SU-DHL-6 (cell line): ENCODE data around the gene COL24A1.

Source experiments
- H2AFZ ChIP-seq: fragments of 200-600 bp; sonication (generic); 2 replicates; pipeline ENCODE4 v1.6.1; 2014; ENCODE audit warnings: low read depth, mild to moderate bottlenecking, moderate library complexity, mixed read lengths, antibody characterized with exemption, low read length; ENCODE audit not compliant: severe bottlenecking
- H3F3A ChIP-seq: fragments of 200-600 bp; shearing (Covaris generic); 2 replicates; pipeline ENCODE4 v1.6.0; 2016; ENCODE audit warnings: antibody characterized with exemption, mild to moderate bottlenecking; ENCODE audit not compliant: insufficient read depth
- H3K27ac ChIP-seq: fragments of 200-600 bp; sonication (generic); 2 replicates; pipeline ENCODE4 v1.5.1; 2016; ENCODE audit warnings: low read depth, mild to moderate bottlenecking, low read length, moderate library complexity, mixed read lengths
- H3K27me3 ChIP-seq: fragments of 200-600 bp; sonication (generic), shearing (Covaris generic); 2 replicates; pipeline ENCODE4 v1.6.0; 2014; ENCODE audit warnings: mild to moderate bottlenecking, low read length
- H3K36me3 ChIP-seq: fragments of 200-600 bp; sonication (generic); 2 replicates; pipeline ENCODE4 v1.6.1; 2014; ENCODE audit warnings: mild to moderate bottlenecking, low read length, mixed read lengths
- H3K4me2 ChIP-seq: fragments of 300-600, 200-600 bp; shearing (Covaris generic), sonication (generic); 2 replicates; pipeline ENCODE4 v1.6.0; 2014; ENCODE audit warnings: low read length, low read depth, mild to moderate bottlenecking; ENCODE audit not compliant: poor library complexity, severe bottlenecking
- H3K4me3 ChIP-seq: fragments of 200-600 bp; sonication (generic); 2 replicates; pipeline ENCODE4 v1.5.1; 2014; ENCODE audit warnings: antibody characterized with exemption, low read length, mild to moderate bottlenecking, mixed read lengths; ENCODE audit not compliant: insufficient read depth, poor library complexity, severe bottlenecking
- H3K79me2 ChIP-seq: fragments of 200-600 bp; sonication (generic); 2 replicates; pipeline ENCODE4 v1.6.1; 2014; ENCODE audit warnings: mild to moderate bottlenecking, low read length, moderate library complexity; ENCODE audit not compliant: insufficient read depth
- H3K9ac ChIP-seq: fragments of 200-600 bp; sonication (generic); 2 replicates; pipeline ENCODE4 v1.7.0; 2014; ENCODE audit warnings: mild to moderate bottlenecking, low read length
- H3K9me2 ChIP-seq: fragments of 200-600 bp; sonication (generic); replicated peaks from 2 replicates; pipeline ENCODE4 v1.6.1; 2014; ENCODE audit warnings: low read length; ENCODE audit not compliant: insufficient read depth
- H3K9me3 ChIP-seq: fragments of 200-600 bp; sonication (generic); 2 replicates; pipeline ENCODE4 v1.6.1; 2014; ENCODE audit warnings: low read length, mixed read lengths; ENCODE audit not compliant: insufficient read depth
- H4K20me1 ChIP-seq: fragments of 200-600 bp; sonication (generic); 2 replicates; pipeline ENCODE4 v1.6.1; 2014; ENCODE audit warnings: low read depth, mild to moderate bottlenecking, antibody characterized with exemption, low read length, moderate library complexity, mixed read lengths
- EZH2phosphoT487 ChIP-seq: fragments of 200-600 bp; sonication (generic), shearing (Covaris generic); conservative IDR thresholded peaks from 2 replicates; pipeline ENCODE4 v1.6.1; 2018; ENCODE audit warnings: mild to moderate bottlenecking, antibody characterized with exemption, low read length, moderate library complexity, mixed read lengths
- TF ChIP-seq, protein P1 (sequence below): fragments of 200-600 bp; sonication (generic); IDR thresholded peaks from one replicate; pipeline ENCODE4 v1.5.1; 2017; ENCODE audit warnings: antibody characterized with exemption, mild to moderate bottlenecking, low read length, moderate library complexity; ENCODE audit not compliant: insufficient read depth, poor library complexity, severe bottlenecking

The COL24A1 gene

DNA sequence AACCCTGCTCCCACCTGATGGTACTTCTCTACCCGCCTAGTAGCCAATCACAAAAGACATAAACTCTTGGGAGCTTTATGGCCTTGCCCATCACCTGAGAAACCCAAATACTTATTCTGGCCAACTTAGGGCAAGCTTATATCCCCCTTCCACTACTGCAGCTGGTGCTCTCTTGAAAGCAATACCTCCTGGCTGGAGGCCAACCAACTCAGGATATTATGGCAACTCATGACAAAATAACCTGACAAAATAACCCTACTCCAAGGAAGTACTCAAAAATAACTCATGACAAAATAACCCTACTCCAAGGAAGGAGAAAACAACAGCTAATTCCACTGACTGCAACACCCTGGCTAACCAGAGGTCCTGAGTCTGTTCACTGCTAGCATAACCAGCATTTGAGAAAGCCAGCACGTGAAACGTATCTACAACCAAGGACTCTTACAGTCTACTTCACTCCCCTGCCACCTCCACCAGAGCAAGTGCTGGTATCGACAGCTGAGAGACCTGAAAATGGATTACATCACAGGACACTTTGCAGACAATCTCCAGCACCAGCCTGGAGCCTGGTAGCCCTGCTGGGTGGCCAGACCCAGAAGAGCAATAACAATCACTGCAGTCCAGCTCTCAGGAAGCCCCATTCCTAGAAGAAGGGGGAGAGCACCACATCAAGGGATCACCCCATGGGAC, 179.9 kb downstream of the COL24A1 start:
- Histone ChIP-seq H3F3A (no peaks in the 10 kb centered on the region), H2AFZ (no peak overlapping the region), H3K4me2 (no peak overlapping the region), H3K9me3 (no peaks in the 10 kb centered on the region), H3K27me3 (no peaks in the 10 kb centered on the region), H3K27ac (no peak overlapping the region), H4K20me1 (no peaks in the 10 kb centered on the region), H3K79me2 (no peaks in the 10 kb centered on the region), H3K36me3 (no peaks in the 10 kb centered on the region), H3K4me3 (no peak overlapping the region), H3K9me2 (no peaks in the 10 kb centered on the region), H3K9ac (no peak overlapping the region)
- no peak for TF ChIP-seq EZH2phosphoT487
- TF ChIP-seq, protein P1, sequence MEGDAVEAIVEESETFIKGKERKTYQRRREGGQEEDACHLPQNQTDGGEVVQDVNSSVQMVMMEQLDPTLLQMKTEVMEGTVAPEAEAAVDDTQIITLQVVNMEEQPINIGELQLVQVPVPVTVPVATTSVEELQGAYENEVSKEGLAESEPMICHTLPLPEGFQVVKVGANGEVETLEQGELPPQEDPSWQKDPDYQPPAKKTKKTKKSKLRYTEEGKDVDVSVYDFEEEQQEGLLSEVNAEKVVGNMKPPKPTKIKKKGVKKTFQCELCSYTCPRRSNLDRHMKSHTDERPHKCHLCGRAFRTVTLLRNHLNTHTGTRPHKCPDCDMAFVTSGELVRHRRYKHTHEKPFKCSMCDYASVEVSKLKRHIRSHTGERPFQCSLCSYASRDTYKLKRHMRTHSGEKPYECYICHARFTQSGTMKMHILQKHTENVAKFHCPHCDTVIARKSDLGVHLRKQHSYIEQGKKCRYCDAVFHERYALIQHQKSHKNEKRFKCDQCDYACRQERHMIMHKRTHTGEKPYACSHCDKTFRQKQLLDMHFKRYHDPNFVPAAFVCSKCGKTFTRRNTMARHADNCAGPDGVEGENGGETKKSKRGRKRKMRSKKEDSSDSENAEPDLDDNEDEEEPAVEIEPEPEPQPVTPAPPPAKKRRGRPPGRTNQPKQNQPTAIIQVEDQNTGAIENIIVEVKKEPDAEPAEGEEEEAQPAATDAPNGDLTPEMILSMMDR: no peak

GRCh38 chr1:85975912-85976371, 180.6 kb downstream of the COL24A1 start:
- Histone ChIP-seq H3K79me2 (no peaks in the 10 kb centered on the region), H3K9me3 (no peaks in the 10 kb centered on the region), H2AFZ (no peak overlapping the region), H4K20me1 (no peaks in the 10 kb centered on the region), H3K4me2 (no peak overlapping the region), H3K27me3 (no peaks in the 10 kb centered on the region), H3K4me3 (no peak overlapping the region), H3F3A (no peaks in the 10 kb centered on the region), H3K36me3 (no peaks in the 10 kb centered on the region), H3K27ac (no peak overlapping the region), H3K9ac (no peak overlapping the region), H3K9me2 (no peaks in the 10 kb centered on the region)
- TF ChIP-seq EZH2phosphoT487: no peak
- TF ChIP-seq, protein P1: no peak

DNA sequence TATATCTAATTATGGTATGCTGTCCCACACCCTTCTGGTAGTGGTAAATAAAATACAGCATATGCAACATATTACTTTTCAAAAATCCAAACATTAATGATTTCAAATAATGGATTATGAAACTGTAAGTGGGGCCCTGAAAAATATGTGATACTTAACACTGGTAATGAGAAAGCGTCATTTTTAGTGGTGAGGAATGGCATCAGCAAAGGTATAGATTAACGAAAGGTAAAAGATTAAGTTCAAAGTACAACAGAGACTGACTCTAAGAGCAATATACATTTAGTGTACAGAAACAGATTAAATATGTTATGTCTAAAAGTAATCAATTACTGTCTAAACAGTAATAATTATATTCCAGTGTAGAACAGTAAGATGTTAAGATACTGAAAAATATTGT, 194.1 kb downstream of the COL24A1 start:
- no peaks in the 10 kb centered on the region for H3K9me3 ChIP-seq
- no peaks in the 10 kb centered on the region for H3F3A ChIP-seq
- H3K4me3 ChIP-seq: no peak overlapping the region
- H3K79me2 ChIP-seq: no peaks in the 10 kb centered on the region
- H3K36me3 ChIP-seq: no peaks in the 10 kb centered on the region
- H3K27me3 ChIP-seq: no peaks in the 10 kb centered on the region
- no peak overlapping the region for H3K4me2 ChIP-seq
- no peak overlapping the region for H2AFZ ChIP-seq
- no peaks in the 10 kb centered on the region for H3K9me2 ChIP-seq
- no peak overlapping the region for H3K9ac ChIP-seq
- H3K27ac ChIP-seq: no peak overlapping the region
- no peak for TF ChIP-seq EZH2phosphoT487
- TF ChIP-seq, protein P1: no peak
- no peaks in the 10 kb centered on the region for H4K20me1 ChIP-seq
